PC-3 (cell line): ENCODE results near the gene CUEDC1. TPM values are rescaled to one million over a fixed set of nuclear protein-coding genes. Genes with fewer than 3 reads are reported as not detected.

Experiments
- ATAC-seq: fragments of 200-7000 bp; cut with Tn5 transposase; 2 replicates; pipeline ENCODE4 v1.9.1; 2020; ENCODE audit warnings: mild to moderate bottlenecking, moderate library complexity
- BruUV-seq: library from RNA; stranded (reverse); fragments of 400-500 nt; replicated peaks from 2 replicates; lab custom pipeline; 2021; lab: Mats Ljungman, UMichigan
- CTCF ChIA-PET: fragments of 300-600 bp; sonication (Branson Sonifier 250); formaldehyde crosslinking; loops from one replicate; lab custom pipeline; 2022; ENCODE audit warnings: antibody characterized with exemption; lab: Charles Lee
- POLR2A ChIA-PET: fragments of 300-600 bp; sonication (Branson Sonifier 250); formaldehyde crosslinking; loops from one replicate; lab custom pipeline; 2022; ENCODE audit warnings: antibody characterized with exemption; ENCODE audit not compliant: unreplicated experiment; lab: Charles Lee
- DNase-seq: peaks from one replicate; pipeline ENCODE4 v3.0.0-alpha.2; 2015
- H2AFZ ChIP-seq: fragments of 300-600 bp; sonication (generic); 2 replicates; pipeline ENCODE4 v1.6.0; 2016; ENCODE audit warnings: antibody characterized with exemption, low read length
- H3F3A ChIP-seq: fragments of 300-600 bp; sonication (generic); one replicate; pipeline ENCODE4 v1.6.0; 2017; ENCODE audit warnings: antibody characterized with exemption, low read length, control low read depth, mild to moderate bottlenecking; ENCODE audit not compliant: unreplicated experiment
- H3K27ac ChIP-seq: fragments of 300-600 bp; sonication (generic); 2 replicates; pipeline ENCODE4 v1.5.1; 2016; ENCODE audit warnings: mild to moderate bottlenecking, low read length
- H3K27me3 ChIP-seq: fragments of 300-600 bp; sonication (generic); 2 replicates; pipeline ENCODE4 v1.6.1; 2016; ENCODE audit warnings: low read length, mixed read lengths
- H3K36me3 ChIP-seq: fragments of 300-600 bp; sonication (generic); 2 replicates; pipeline ENCODE4 v1.6.1; 2016; ENCODE audit warnings: low read depth, mixed run types, low read length, mixed read lengths
- H3K4me1 ChIP-seq: fragments of 300-600 bp; sonication (generic); 2 replicates; pipeline ENCODE4 v1.5.1; 2016; ENCODE audit warnings: low read length; ENCODE audit not compliant: insufficient read depth
- H3K4me2 ChIP-seq: fragments of 300-600 bp; sonication (generic); 2 replicates; pipeline ENCODE4 v1.6.0; 2016; ENCODE audit warnings: low read length
- H3K4me3 ChIP-seq: fragments of 300-600 bp; sonication (generic); 2 replicates; pipeline ENCODE4 v1.5.1; 2016; ENCODE audit warnings: mild to moderate bottlenecking, low read length, mixed read lengths
- H3K79me2 ChIP-seq: fragments of 300-600 bp; sonication (generic); 2 replicates; pipeline ENCODE4 v1.6.1; 2017; ENCODE audit warnings: low read length, mixed read lengths
- H3K9ac ChIP-seq: fragments of 300-600 bp; sonication (generic); 2 replicates; pipeline ENCODE4 v1.6.0; 2016; ENCODE audit warnings: mild to moderate bottlenecking, low read length
- H3K9me2 ChIP-seq: fragments of 300-600 bp; sonication (generic); replicated peaks from 2 replicates; pipeline ENCODE4 v1.6.1; 2016; ENCODE audit warnings: mixed run types, low read length, mixed read lengths
- H3K9me3 ChIP-seq: fragments of 300-600 bp; sonication (generic); 2 replicates; pipeline ENCODE4 v1.6.1; 2016; ENCODE audit warnings: low read length, mixed read lengths
- H4K20me1 ChIP-seq: fragments of 300-600 bp; sonication (generic); 2 replicates; pipeline ENCODE4 v1.6.1; 2016; ENCODE audit warnings: low read length, mixed read lengths
- EZH2 ChIP-seq: fragments of 300-600 bp; sonication (generic); IDR thresholded peaks from one replicate; pipeline ENCODE4 v1.6.1; 2017; ENCODE audit warnings: antibody characterized with exemption, mild to moderate bottlenecking, low read length; ENCODE audit not compliant: unreplicated experiment
- EZH2phosphoT487 ChIP-seq: fragments of 300-600 bp; sonication (generic); IDR thresholded peaks from 2 replicates; pipeline ENCODE4 v1.6.1; 2018; ENCODE audit warnings: mild to moderate bottlenecking, antibody characterized with exemption, low read length, borderline replicate concordance
- intact Hi-C: fragments of 100-400 bp; cut with micrococcal nuclease; formaldehyde crosslinking; loops from 2 replicates; pipeline ENCODE4 v1.9.0; 2023
- total RNA-seq: library from RNA; depleted of rRNA; stranded (reverse); fragments of >200 nt; gene quantifications from 2 replicates; pipeline ENCODE4 v1.2.3, GENCODE V29; 2014
- TF ChIP-seq, protein P1 (sequence below): fragments of 300-600 bp; sonication (generic); conservative IDR thresholded peaks from 2 replicates; pipeline ENCODE4 v1.5.1; 2017; ENCODE audit warnings: antibody characterized with exemption, low read depth, mild to moderate bottlenecking, low read length

Gene CUEDC1
- total RNA-seq, 1 experiment from 2014 or later: 31.6 TPM

DNA sequence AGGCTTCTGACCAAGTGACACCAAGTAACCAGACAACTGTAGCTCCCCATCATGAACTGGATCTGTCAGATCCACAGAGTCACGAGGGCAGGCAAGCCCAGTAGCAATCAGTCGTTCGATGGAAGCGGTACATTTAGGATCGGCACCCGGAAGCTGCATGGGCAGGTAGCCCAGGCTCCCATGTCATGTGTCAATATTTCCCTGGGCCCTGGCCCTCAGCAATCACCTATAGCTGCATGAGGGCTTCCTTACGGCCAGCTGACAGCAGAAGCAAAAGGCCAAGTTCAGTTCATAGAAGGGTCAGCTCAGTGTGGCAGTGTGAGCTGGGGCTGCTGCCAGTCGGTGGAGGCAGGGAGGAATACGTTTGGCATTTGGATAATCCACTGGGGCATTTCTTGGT, 137.1 kb downstream of the CUEDC1 start:
- H3F3A ChIP-seq: no peaks in the 10 kb centered on the region
- no peaks in the 10 kb centered on the region for H3K4me1 ChIP-seq
- ChIA-PET CTCF (no interaction called here), POLR2A (no interaction called here)
- no peaks in the 10 kb centered on the region for H3K79me2 ChIP-seq
- H3K27ac ChIP-seq: no peak overlapping the region
- DNase-seq (no peak), ATAC-seq (no peak)
- no peak overlapping the region for H3K9ac ChIP-seq
- intact Hi-C loops: no loop called here
- no peak overlapping the region for H2AFZ ChIP-seq
- H3K4me3 ChIP-seq: no peak overlapping the region
- H3K9me2 ChIP-seq: no peaks in the 10 kb centered on the region
- no peak for TF ChIP-seq EZH2
- TF ChIP-seq, protein P1, sequence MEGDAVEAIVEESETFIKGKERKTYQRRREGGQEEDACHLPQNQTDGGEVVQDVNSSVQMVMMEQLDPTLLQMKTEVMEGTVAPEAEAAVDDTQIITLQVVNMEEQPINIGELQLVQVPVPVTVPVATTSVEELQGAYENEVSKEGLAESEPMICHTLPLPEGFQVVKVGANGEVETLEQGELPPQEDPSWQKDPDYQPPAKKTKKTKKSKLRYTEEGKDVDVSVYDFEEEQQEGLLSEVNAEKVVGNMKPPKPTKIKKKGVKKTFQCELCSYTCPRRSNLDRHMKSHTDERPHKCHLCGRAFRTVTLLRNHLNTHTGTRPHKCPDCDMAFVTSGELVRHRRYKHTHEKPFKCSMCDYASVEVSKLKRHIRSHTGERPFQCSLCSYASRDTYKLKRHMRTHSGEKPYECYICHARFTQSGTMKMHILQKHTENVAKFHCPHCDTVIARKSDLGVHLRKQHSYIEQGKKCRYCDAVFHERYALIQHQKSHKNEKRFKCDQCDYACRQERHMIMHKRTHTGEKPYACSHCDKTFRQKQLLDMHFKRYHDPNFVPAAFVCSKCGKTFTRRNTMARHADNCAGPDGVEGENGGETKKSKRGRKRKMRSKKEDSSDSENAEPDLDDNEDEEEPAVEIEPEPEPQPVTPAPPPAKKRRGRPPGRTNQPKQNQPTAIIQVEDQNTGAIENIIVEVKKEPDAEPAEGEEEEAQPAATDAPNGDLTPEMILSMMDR: no peak
- no peak for TF ChIP-seq EZH2phosphoT487
- H3K27me3 ChIP-seq: peaks cover 41% of the 10 kb centered on the region
- H3K4me2 ChIP-seq: no peak overlapping the region
- no peaks in the 10 kb centered on the region for H3K36me3 ChIP-seq
- no peaks in the 10 kb centered on the region for H3K9me3 ChIP-seq
- BruUV-seq: no TSS peak
- H4K20me1 ChIP-seq: no peaks in the 10 kb centered on the region

- ATAC-seq: no peak
- H3K79me2 ChIP-seq: no peaks in the 10 kb centered on the region
- ChIA-PET POLR2A (no interaction called here), CTCF (interaction anchor here (0.6 kb wide), 1 partner anchor 1058 kb away, joined by 3 read pairs; no protein-coding TSS in a partner anchor)
- H2AFZ ChIP-seq: no peak overlapping the region
- H3K9me3 ChIP-seq: no peaks in the 10 kb centered on the region
- TF ChIP-seq EZH2 (no peak), EZH2phosphoT487 (no peak)
- TF ChIP-seq, protein P1: no peak
- no peaks in the 10 kb centered on the region for H3K36me3 ChIP-seq
- H3K4me2 ChIP-seq: no peak overlapping the region
- H3K9ac ChIP-seq: no peak overlapping the region
- no peaks in the 10 kb centered on the region for H4K20me1 ChIP-seq
- BruUV-seq: no TSS peak
- no peak overlapping the region for H3K27ac ChIP-seq
- H3K27me3 ChIP-seq: peaks cover 41% of the 10 kb centered on the region
- no peaks in the 10 kb centered on the region for H3K4me1 ChIP-seq
- no peak for DNase-seq
- no peaks in the 10 kb centered on the region for H3F3A ChIP-seq
- no peak overlapping the region for H3K4me3 ChIP-seq
- H3K9me2 ChIP-seq: no peaks in the 10 kb centered on the region
- intact Hi-C loops: no loop called here
These were observed 137.9 kb downstream of the CUEDC1 start for GRCh38 chr17:57817299-57817698.

GRCh38 chr17:57814421-57814820, 140.8 kb downstream of the CUEDC1 start:
- no peaks in the 10 kb centered on the region for H3F3A ChIP-seq
- H3K4me1 ChIP-seq: no peaks in the 10 kb centered on the region
- no peak overlapping the region for H3K27ac ChIP-seq
- CTCF ChIA-PET: no interaction called here
- H3K79me2 ChIP-seq: no peaks in the 10 kb centered on the region
- no peak overlapping the region for H3K4me2 ChIP-seq
- no peaks in the 10 kb centered on the region for H3K36me3 ChIP-seq
- H3K9me2 ChIP-seq: no peaks in the 10 kb centered on the region
- H3K4me3 ChIP-seq: no peak overlapping the region
- peaks cover 54% of the 10 kb centered on the region for H3K27me3 ChIP-seq
- no peak overlapping the region for H3K9ac ChIP-seq
- no peak overlapping the region for H2AFZ ChIP-seq
- intact Hi-C loops: no loop called here
- no peaks in the 10 kb centered on the region for H4K20me1 ChIP-seq
- TF ChIP-seq EZH2: no peak
- TF ChIP-seq EZH2phosphoT487: no peak
- TF ChIP-seq, protein P1: no peak
- no peaks in the 10 kb centered on the region for H3K9me3 ChIP-seq
- ATAC-seq (no peak), DNase-seq (no peak)
- BruUV-seq: no TSS peak
- POLR2A ChIA-PET: interaction anchor here (0.7 kb wide), 1 partner anchor 1974 kb away, joined by 4 read pairs; no protein-coding TSS in a partner anchor
